Endothelial cell of hepatic sinusoid (primary cell): Measurements from ENCODE around the gene BANP.
"Not testable (repeated sequence)": the region's sequence is repeated elsewhere in the genome, so short reads cannot be mapped to it uniquely, and the experiment has no call there.

Experiments
- in situ Hi-C: cut with HindIII; loops from 2 replicates; pipeline ENCODE4 v1.10.0; 2017; ENCODE audit warnings: low sequenced_read_pairs

The BANP gene

DNA sequence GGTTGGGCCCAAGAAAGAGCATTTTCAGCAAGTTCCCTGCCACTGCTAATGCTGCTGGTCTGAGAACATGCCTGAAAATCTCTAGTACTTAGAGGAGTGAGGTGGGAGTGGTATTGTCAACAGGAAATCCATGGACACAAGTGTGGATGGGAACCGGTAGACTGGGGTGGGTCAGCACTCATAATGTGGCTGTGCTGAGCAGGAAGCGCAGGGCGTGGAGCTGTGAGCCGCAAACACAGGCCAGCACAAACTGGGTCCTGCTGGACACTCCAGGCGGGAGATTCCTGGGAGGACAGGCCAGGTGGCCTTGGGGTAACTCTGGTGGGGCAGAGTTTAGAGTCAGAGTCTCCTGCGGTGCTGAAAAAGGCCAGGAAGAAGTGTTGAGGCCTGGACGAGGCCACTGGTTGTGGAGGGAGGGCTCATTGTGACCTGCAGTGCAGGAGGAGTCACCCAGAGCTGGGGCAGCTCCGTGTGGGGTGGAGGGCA lies 62.6 kb downstream of the BANP start:
- in situ Hi-C loops: no loop called here

DNA sequence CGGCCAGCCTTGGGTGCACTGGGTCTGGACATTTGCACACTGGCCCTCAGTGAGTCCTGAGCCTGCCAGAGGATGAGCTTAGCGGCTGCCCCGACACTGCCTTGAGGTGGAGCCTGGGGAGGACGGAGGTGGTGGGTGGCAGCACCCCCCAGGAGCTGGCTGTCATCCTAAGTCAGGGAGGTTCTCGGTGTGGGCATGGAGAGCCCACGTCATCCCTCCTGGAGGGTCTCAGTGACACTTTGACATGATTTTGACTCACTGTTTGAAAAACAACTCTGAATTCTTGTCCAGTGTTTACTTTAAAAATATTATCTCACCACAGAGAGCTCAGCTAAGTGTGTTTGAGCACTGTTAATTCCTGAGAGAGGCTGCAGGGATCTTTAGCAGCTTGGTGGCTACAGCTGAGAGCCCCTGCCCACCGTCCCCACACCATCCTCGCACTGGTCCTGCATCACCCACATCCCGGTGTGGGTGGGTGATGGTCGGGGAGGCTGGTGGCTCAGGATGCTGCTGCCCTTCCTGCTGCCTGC lies 63.1 kb downstream of the BANP start:
- in situ Hi-C loops: no loop called here

DNA sequence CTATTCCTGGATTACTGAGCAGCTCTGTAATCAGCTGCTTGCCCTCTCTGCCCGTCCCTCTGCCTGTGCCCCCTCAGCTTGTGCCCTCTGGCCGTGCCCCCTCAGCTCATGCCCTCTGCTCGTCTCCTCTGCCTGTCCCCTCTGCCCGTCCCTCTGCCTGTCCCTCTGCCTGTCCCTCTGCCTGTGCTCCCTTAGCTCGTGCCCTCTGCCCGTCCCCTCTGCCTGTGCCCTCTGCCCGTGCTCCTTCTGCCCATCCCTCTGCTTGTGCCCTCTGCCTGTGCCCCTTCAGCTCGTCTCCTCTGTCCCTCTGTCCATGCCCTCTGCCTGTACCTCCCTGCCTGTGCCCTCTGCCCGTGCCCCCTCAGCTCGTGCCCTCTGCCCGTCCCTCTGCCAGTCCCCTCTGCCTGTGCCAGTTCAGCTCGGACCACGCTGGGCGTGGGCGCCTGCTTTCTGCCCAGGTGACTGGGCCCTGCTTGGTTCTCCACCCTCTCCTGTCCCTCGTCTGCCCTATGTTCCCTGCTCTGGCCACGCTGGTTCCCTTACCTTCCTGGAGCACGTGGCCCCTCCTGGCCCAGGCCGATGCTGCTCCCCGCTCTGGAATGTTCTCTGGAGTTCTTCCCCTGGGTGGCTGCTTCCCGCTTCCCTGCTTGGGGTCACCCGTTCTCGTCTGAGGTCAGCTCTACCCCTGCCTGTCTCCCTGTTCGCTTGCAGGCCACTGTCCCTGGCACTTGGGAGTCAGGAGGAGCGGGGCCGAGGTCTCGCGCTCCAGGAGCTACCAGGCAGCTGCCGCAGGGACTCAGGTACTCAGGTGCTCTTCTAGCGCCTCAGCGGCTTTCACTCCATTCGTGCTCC lies 63.9 kb downstream of the BANP start:
- in situ Hi-C loops: no loop called here

DNA sequence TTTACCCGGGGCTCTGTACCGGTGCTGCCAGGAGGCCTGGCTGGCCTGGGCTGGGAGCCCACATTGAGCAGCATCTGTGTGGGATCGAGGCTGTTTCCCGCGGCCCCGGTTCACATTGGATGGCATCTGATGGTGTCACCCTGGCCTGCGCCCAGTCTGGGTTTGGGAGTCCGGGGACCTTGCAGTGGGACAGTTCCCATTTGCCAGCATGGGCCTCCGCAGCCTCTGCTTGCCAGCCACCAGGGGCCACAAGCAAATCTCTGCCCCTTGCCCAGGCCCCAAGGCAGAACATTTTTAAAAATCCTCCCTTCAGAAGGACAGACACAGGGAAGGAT lies 64.5 kb downstream of the BANP start:
- in situ Hi-C loops: no loop called here

DNA sequence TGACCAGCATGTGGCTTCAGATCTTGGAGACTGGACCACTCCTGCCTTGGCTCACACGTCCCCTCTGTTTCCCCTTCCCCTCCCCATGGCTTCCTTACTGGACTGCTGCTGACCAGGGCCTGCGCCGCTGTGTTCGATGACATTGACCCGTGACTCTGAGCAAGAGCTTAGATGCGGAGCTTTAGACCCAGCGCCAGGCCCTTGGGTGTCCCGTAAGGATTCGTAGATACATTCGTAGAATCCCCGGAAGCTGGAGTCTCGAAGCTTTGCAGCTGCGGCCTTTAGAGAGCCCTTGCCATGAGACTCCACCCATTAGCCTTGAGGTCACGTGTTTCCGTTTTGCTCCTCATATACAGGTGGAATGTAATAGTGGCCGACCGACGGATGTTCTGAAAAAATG lies 65.2 kb downstream of the BANP start:
- in situ Hi-C loops: not testable (repeated sequence)

DNA sequence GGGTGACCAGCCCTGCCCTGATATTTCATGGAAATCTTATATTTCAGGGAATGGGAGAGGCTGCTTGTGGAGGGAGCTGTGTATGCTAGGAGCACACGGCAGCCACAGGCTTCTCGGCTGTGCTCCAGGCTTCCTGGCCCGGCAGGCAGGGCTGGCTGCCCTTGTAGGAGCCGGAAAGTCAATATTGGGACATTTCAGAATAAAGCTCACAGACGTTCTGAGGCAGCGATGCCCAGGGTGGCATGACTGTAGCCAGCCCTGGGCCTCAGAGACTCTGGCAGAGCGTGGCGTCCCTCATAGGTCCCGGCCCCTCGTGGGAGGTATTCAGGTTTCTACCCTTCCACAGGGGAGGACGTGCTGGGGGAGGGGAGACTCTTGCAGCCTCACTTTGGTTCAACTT lies 65.7 kb downstream of the BANP start:
- in situ Hi-C loops: no loop called here

DNA sequence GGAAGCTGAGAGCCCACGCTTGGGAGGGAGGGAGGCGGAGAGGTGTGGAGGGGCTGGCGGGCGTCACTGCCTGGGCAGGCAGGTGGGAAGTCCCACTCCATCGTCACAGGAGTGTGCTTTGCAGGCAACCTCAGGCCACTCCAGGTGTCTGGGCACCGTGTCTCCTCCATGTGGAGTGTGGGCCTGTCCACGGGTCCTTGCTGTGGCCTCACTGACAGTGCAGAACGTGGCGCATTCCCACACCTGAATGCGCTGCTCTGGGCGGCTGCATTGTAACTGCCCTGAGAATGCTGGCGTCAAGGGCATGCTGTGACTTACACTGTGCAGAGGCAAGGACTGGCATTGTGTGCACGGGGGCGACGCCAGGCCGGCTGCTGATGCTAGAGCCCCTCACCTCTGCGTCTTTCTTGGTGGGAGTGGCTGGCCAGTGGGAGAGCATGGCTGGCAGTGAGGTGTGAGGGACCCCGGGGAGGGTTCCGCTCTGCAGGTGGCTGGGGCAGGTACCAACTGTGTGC lies 66.4 kb downstream of the BANP start:
- in situ Hi-C loops: no loop called here

DNA sequence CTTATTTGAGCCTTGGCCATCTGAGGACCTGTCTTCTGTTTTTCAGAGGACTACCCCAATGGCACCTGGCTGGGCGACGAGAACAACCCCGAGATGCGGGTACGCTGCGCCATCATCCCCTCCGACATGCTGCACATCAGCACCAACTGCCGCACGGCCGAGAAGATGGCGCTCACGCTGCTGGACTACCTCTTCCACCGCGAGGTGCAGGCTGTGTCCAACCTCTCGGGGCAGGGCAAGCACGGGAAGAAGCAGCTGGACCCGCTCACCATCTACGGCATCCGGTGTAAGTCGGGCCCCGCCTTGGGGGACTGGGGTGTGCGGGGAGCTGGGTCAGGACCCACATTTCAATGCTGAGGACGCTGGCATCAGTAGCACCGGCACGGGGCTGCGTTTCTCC lies 67.1 kb downstream of the BANP start:
- in situ Hi-C loops: not testable (repeated sequence)

DNA sequence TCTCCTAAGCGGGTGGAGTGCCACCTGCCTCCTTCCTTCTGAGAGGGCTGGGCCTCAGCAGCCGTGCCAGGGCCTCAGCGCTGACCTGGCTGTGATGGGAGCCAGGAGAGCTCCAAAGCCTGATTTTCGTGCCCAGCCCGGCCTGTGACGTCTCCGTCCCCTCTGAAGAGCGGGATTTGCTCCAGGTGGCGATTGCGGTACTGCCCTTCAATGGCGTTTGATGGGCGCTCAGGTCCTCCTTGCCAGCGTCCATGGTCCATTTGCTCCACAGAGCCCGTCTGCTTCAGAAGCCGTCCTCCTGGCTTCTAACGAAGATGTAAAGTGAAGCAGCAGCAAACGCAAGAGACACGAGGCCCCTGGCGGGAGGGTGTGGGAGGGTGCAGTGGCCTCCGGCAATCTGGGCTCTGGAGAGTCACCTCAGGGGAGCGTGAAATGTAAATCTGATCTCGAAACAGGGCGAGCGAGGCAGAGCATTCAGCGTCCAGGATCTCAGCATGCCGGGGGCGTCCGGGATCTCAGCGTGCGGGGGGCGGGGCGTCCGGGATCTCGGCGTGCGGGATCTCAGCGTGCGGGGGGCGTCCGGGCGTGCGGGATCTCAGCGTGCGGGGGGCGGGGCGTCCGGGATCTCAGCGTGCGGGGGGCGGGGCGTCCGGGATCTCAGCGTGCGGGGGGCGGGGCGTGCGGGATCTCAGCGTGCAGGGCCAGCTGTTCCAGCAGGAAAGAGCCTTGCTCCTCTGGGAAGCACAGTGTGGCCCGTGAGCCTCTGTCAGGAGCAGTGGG lies 68.0 kb downstream of the BANP start:
- in situ Hi-C loops: not testable (repeated sequence)

DNA sequence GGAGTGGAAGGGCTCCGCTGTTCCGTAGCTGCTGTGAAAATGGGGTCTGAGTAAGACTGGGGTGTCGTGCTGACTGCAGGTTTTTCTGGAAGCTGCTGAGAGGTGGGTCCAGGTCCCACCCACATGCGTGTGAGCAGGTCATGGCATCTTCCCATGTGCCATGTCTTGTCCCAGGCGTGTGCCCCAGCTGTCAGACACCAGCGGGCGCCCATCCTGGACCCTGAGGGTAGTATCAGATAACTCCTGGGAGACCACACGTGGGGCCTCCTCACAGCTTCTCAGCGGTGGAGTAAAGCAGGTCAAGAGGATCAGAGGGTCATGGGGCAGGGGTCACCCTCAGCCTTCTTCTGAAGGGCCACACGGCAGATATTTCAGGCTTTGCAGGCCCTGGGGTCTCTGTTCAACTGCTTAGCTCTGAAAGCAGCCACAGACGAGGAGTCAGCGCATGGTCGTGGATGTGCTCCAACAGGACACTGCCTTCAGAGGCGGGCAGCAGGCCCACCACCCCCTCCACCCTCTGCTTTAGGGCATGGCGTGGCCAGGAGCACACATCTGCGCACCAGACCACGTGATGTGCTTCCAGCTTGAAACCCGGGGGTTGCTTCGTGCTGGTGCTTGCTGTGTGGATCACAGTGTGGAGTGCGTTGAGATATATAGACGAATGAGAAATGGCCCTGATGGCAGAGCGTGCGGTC lies 68.7 kb downstream of the BANP start:
- in situ Hi-C loops: no loop called here

DNA sequence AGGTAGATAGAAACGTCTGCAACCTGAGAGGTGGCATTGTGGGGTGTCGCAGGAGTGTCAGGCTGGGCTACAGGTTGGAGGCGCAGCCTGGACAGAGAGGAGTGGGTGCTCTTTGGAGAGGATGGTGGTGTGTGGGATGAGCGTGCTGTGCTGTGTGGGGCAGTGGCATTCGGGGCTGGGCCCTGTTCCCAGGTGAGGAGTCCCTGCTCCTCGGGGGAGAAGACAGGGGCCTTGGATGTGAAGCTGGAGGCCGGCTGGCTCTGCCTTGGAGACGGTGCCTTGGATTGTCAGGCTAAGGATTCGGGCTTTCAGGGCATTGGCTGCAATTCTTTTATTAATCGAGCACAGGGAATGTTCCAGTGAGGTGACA lies 69.3 kb downstream of the BANP start:
- in situ Hi-C loops: no loop called here

DNA sequence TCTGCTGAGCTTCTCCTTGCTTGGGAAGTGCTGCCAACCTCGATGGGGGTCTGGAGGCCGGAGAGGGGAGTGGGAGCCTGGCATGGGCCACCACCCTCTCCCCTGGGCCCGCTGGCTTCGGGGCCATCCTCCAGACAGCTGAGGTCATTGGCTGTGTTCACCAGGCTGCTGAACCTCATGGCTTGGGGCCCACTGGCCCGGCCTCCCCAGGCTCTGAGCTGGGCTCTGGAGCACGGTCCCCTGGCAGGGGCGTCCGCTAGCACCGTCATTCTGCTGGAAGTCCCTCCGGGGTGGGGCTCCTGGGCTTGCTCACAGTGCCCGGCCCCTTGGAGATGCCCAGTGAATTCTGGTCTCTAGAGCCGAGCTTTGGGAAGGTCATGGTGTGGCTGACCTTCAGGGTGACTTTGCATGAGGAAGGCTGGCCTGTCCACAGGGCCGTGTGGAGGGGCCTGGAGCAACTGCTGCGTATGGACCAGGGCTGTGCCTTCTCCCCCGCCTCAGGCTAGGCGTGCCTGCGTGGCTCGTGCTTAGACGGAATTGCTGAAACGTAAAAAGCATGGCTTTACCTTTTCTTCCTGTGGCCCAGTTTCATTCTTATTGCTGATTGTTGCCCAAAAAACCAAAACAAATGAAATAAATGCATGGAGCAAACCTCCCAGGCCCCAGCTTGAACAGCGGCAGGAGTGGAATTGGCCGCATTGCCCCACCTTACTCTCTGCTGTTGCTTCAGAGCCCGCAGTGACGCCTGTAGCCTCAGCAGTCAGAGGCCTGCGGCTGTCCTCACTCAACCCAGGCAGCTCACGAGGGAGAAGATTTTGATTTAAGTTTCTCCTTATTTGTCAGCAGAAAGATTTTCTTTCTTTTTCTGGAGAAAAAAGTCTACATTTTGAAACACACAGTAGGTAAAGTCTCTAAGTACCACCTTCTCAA lies 70.1 kb downstream of the BANP start:
- in situ Hi-C loops: not testable (repeated sequence)

DNA sequence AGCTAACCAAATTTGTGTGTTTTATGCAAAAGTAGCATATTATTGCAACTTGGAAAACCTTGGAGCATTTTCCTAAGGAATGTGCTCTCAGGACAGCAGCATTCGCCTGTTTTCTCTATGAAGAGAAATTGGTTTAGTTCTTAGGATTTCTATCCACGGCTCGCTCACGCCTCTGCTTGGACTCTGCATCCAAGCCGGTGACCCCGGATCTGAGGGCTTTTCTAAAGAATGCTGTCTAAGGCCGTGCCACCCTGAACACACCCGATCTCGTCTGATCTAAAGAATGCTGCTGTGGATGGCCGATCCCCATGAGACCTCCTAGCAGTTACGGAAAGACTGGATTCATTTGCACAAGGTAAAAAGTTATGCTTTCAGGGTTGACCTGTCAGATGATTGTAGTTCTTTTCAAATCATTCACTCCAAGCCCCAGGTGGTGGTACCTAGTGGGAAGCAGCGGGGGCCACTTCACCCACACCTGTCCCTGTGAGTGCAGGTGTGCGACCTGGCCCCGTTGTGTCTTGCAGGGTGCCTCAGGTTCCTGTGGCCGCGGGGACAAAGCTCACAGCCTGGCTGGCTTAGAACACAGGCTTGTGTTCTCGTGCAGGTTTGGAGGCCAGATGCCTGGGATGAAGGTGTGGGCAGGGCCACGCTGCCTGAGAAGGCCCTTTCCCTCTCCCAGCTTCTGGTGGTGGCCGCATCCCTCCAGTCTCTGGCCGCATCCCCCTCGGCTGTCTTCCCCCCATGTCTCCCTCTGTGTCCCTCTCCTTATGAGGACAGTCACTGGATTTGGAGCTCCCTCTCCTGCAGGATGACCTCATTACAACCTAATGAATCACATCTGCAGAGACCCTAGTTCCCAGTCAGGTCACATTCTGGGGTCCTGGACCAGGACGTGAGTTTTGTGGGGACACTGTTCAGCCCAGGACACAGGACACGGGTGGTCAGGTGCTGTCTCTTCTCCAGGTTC lies 71.1 kb downstream of the BANP start:
- in situ Hi-C loops: no loop called here

DNA sequence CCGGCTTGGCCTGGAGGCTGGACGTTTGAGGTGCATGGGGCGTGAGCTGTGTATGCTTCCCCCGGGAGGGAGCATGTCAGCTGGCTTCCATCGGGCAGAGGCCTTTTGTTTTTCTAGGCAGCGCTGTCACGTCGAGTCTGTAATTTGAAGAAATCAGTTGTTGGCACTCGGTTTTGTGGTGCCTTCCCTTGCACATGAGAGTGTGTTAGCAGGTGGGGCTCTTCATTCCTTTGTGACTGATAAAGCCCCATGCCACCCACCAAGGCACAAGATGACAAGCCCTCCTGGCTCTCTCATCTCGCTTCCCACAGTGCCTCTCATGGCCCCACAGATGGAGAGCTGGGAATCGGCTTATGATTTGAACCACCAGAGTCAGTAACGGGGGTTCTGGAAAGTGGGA lies 72.1 kb downstream of the BANP start:
- in situ Hi-C loops: no loop called here

DNA sequence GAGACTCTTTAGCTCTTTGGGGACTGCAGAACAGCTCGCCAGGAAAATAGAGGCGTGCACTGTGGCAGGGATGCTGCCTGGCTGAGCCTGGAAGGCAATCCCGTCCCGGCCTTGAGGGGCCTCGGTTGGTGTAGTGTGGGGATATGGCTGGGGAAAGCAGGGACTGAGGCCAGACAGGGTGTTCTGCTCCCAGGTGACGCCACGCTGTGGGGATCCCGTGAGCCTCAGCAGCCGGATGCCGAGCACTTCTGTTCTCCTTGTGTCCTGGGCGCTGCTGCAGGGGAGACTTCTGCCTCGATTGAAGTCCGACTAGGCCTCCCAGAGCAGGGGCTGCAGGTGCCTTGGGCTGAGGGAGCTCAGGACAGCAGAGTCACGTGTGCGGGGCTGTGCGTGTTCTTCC lies 72.6 kb downstream of the BANP start:
- in situ Hi-C loops: no loop called here

DNA sequence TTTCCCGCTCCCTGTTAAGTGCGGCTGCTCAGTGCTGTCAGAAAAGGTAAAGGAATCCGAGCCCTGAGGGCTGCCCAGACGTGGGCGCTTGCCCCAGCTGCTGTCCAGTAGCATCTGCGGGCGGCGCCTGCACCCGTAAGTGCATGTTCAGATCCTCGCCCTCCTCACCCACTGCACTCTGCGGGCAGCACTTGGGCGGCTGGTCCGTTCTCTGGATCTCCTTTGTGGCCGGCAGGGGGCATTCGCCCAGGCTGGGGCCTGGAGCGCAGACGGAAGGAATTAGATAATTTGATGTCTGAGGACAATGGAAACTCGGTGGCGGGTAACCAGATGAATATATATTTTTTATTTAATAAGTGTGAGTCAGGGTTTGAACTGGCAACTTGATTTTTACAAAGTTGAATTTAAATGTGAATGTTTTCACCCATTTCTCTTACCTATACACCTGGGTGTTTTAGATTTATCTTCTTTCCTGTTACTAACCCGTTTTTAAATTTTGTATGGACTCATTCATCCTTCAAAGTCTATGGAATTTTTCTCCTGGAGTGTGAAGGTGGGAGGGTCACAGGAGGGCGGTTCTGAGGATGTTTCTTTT lies 73.4 kb downstream of the BANP start:
- in situ Hi-C loops: not testable (repeated sequence)

DNA sequence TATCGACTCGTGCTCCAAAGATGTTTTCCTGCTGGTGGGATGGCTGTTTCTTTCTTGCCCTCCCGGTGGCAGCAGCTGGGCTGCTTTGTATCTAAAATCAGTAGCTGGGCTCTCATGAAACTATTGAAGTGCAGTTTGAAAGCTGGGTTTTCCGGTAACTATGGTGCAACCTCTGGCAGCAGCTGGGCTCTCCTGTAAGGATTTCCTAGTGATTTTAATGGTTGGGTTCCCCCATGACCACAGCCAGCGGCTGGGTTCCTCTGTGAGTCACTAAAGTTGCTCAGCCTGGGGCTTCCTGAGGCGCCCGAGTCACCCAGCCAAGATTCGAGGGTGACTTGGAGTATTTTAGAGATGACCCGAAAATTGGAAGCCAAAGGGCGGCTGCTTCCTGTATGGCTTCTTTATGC lies 73.9 kb downstream of the BANP start:
- in situ Hi-C loops: not testable (repeated sequence)

DNA sequence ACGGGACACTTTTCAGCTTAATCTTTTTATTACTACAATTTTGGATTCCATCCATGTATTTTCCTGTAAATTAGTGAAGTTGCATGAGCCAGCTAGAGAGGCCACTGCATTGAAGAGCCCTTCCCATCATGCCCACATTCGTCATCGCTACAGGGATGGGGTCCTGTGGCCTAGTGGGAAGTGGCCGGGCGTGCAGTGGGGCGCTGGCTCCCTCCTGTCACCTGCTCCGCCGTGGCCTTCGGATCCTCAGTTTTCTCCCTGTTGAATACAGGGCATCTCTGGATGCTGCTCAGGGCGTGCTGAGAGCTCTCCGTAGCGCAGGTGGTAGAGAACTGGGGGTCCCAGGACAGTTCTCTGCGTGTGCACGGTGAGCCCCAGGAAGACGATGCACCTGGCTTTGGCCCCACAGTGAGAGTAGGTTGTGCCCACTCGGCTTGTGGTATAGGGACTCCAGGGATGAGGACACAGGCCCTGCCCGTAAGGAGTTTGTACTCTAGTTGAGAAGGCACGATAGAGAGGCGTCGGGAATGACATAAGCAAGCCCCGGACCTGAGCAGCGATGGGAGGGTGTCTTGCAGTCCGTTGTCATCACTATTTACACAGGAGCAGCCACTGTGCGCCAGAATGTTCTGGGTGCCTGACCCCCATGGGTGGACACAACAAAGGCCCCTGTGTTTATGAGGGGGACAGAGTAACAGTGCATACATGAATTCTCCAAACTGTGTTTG lies 74.8 kb downstream of the BANP start:
- in situ Hi-C loops: not testable (repeated sequence)
